Activated T-helper 1 cell treated with Interleukin-2 at 50 U/mL for 16 hours (primary cell): ENCODE results near the gene PRSS16.

ENCODE experiments used
- DNase-seq: peaks from one replicate; pipeline ENCODE4 v3.0.0-alpha.2; 2020; ENCODE audit warnings: low read depth

The PRSS16 gene

GRCh38 chr6:27286141-27286540 lies 38.6 kb downstream of the PRSS16 start:
- no peak for DNase-seq

- no peak for DNase-seq
Measured at GRCh38 chr6:27287751-27288135, 40.2 kb downstream of the PRSS16 start.

GRCh38 chr6:27288136-27289044 lies 40.9 kb downstream of the PRSS16 start:
- no peak for DNase-seq

GRCh38 chr6:27290065-27290849 lies 42.8 kb downstream of the PRSS16 start:
- DNase-seq: no peak

GRCh38 chr6:27290850-27291208 lies 43.3 kb downstream of the PRSS16 start:
- no peak for DNase-seq

- DNase-seq: no peak
Measured at GRCh38 chr6:27293436-27294098, 46.1 kb downstream of the PRSS16 start.

GRCh38 chr6:27294409-27294808 lies 46.9 kb downstream of the PRSS16 start:
- no peak for DNase-seq

- DNase-seq: no peak
Measured at GRCh38 chr6:27295301-27296079, 48.0 kb downstream of the PRSS16 start.

GRCh38 chr6:27296106-27296783 lies 48.7 kb downstream of the PRSS16 start:
- DNase-seq: no peak

- no peak for DNase-seq
Measured at GRCh38 chr6:27297484-27297856, 50.0 kb downstream of the PRSS16 start.

GRCh38 chr6:27297857-27298730 lies 50.6 kb downstream of the PRSS16 start:
- no peak for DNase-seq

- no peak for DNase-seq
Measured at GRCh38 chr6:27303613-27304272, 56.2 kb downstream of the PRSS16 start.
